NCI-H226 (cell line): ENCODE results near the gene BLNK.
"Not testable (repeated sequence)": the region's sequence is repeated elsewhere in the genome, so short reads cannot be mapped to it uniquely, and the experiment has no call there.

ENCODE experiments used
- DNase-seq: peaks from one replicate; pipeline ENCODE4 v3.0.0-alpha.2; 2015

BLNK gene

GRCh38 chr10:96271016-96271815 lies at the start of gene BLNK:
TSS of gene BLNK (minus strand) at chr10:96271569. CDS start at chr10:96271398, 171 bp downstream.
- no peak for DNase-seq

GRCh38 chr10:96319754-96320474 lies 48.5 kb upstream of the BLNK start:
- no peak for DNase-seq

GRCh38 chr10:96317067-96317833 lies 45.9 kb upstream of the BLNK start:
- no peak for DNase-seq

GRCh38 chr10:96313344-96313743 lies 42.0 kb upstream of the BLNK start:
- DNase-seq = no peak

- no peak for DNase-seq
These were observed 39.9 kb upstream of the BLNK start for GRCh38 chr10:96311180-96311715.

- no peak for DNase-seq
These were observed 38.9 kb upstream of the BLNK start for GRCh38 chr10:96310321-96310669.

GRCh38 chr10:96309628-96310320 lies 38.4 kb upstream of the BLNK start:
- DNase-seq = no peak

GRCh38 chr10:96308854-96309253 lies 37.5 kb upstream of the BLNK start:
- not testable (repeated sequence) for DNase-seq

- DNase-seq = no peak
These were observed 35.1 kb upstream of the BLNK start for GRCh38 chr10:96306516-96306915.

- DNase-seq = no peak
These were observed 33.6 kb upstream of the BLNK start for GRCh38 chr10:96305019-96305418.

- DNase-seq = no peak
These were observed 32.9 kb upstream of the BLNK start, which contains the start of gene DNTT for GRCh38 chr10:96304230-96304629. TSS of gene DNTT (plus strand) at chr10:96304434. CDS start at chr10:96304498, 64 bp downstream.

- no peak for DNase-seq
These were observed 30.2 kb upstream of the BLNK start for GRCh38 chr10:96301616-96302015.

- no peak for DNase-seq
These were observed 28.0 kb upstream of the BLNK start for GRCh38 chr10:96299383-96299782.

- DNase-seq = no peak
These were observed 27.0 kb upstream of the BLNK start for GRCh38 chr10:96298362-96298761.

- no peak for DNase-seq
These were observed 26.1 kb upstream of the BLNK start for GRCh38 chr10:96297486-96297885.

GRCh38 chr10:96295475-96295874 lies 24.1 kb upstream of the BLNK start:
- no peak for DNase-seq

- no peak for DNase-seq
These were observed 21.9 kb upstream of the BLNK start for GRCh38 chr10:96292971-96293920.

GRCh38 chr10:96290368-96291133 lies 19.2 kb upstream of the BLNK start:
- DNase-seq = no peak

- no peak for DNase-seq
These were observed 18.0 kb upstream of the BLNK start for GRCh38 chr10:96289218-96289910.

GRCh38 chr10:96288151-96288621 lies 16.8 kb upstream of the BLNK start:
- DNase-seq = no peak
